A673 (cell line): ENCODE measurements around the gene HMGN4. TPM values are rescaled to one million over a fixed set of nuclear protein-coding genes. Genes with fewer than 3 reads are reported as not detected.

Source experiments
- BruUV-seq: library from RNA; stranded (reverse); fragments of 400-500 nt; replicated peaks from 2 replicates; lab custom pipeline; 2021; lab: Mats Ljungman, UMichigan
- CTCF ChIA-PET: fragments of 300-600 bp; sonication (Branson Sonifier 250); formaldehyde crosslinking; loops from one replicate; lab custom pipeline; 2022; ENCODE audit warnings: antibody characterized with exemption; lab: Charles Lee
- POLR2A ChIA-PET: fragments of 300-600 bp; sonication (Branson Sonifier 250); formaldehyde crosslinking; loops from one replicate; lab custom pipeline; 2022; ENCODE audit warnings: antibody characterized with exemption; ENCODE audit not compliant: low non-redundant PET; lab: Charles Lee
- DNase-seq: peaks from one replicate; pipeline ENCODE4 v3.0.0-alpha.2; 2015; ENCODE audit warnings: low spot score
- H3K27ac ChIP-seq: fragments of 200-600 bp; sonication (generic); 2 replicates; pipeline ENCODE4 v1.5.1; 2016; ENCODE audit warnings: mixed run types, low read depth, mild to moderate bottlenecking, mixed read lengths, antibody characterized with exemption, low read length; ENCODE audit not compliant: poor library complexity, severe bottlenecking
- H3K27me3 ChIP-seq: fragments of 200-600 bp; sonication (generic); replicated peaks from 2 replicates; pipeline ENCODE4 v1.6.1; 2017; ENCODE audit warnings: mixed run types, low read depth, mild to moderate bottlenecking, mixed read lengths, antibody characterized with exemption, low read length; ENCODE audit not compliant: insufficient read depth, poor library complexity
- H3K36me3 ChIP-seq: fragments of 200-600 bp; sonication (generic); 2 replicates; pipeline ENCODE4 v1.6.1; 2016; ENCODE audit warnings: mixed run types, mild to moderate bottlenecking, mixed read lengths, antibody characterized with exemption, low read length; ENCODE audit not compliant: insufficient read depth, poor library complexity, severe bottlenecking
- H3K4me1 ChIP-seq: fragments of 200-600 bp; sonication (generic); 2 replicates; pipeline ENCODE4 v1.6.1; 2017; ENCODE audit warnings: mixed run types, mild to moderate bottlenecking, mixed read lengths, antibody characterized with exemption, low read length; ENCODE audit not compliant: insufficient read depth, poor library complexity, severe bottlenecking
- H3K4me3 ChIP-seq: fragments of 200-600 bp; sonication (generic); 2 replicates; pipeline ENCODE4 v1.5.1; 2016; ENCODE audit warnings: low read depth, mixed run types, mild to moderate bottlenecking, mixed read lengths, low read length; ENCODE audit not compliant: poor library complexity, severe bottlenecking
- H3K9me3 ChIP-seq: fragments of 200-600 bp; sonication (generic); 2 replicates; pipeline ENCODE4 v1.6.1; 2016; ENCODE audit warnings: mixed run types, low read depth, mild to moderate bottlenecking, mixed read lengths, antibody characterized with exemption, low read length; ENCODE audit not compliant: poor library complexity, severe bottlenecking
- EZH2 ChIP-seq: fragments of 200-600 bp; sonication (generic); IDR thresholded peaks from 2 replicates; pipeline ENCODE4 v1.6.1; 2017; ENCODE audit warnings: borderline replicate concordance, low read depth, mild to moderate bottlenecking, mixed read lengths, antibody characterized with exemption, low read length; ENCODE audit not compliant: poor library complexity, severe bottlenecking
- intact Hi-C: fragments of 100-400 bp; cut with micrococcal nuclease; formaldehyde crosslinking; loops from one replicate; pipeline ENCODE4 v1.10.0; 2022; ENCODE audit not compliant: unreplicated experiment
- total RNA-seq: library from RNA; stranded (reverse); gene quantifications from 2 replicates; pipeline ENCODE4 v1.2.3, GENCODE V29; 2021
- TF ChIP-seq, protein P1 (sequence below): fragments of 300-800, 200-600 bp; sonication (generic); conservative IDR thresholded peaks from 2 replicates; pipeline ENCODE4 v1.5.1; 2017; ENCODE audit warnings: low read depth, mild to moderate bottlenecking, antibody characterized with exemption, low read length, moderate library complexity, mixed read lengths

Gene HMGN4
- total RNA-seq, 1 experiment from 2014 or later: 58.6 TPM

DNA sequence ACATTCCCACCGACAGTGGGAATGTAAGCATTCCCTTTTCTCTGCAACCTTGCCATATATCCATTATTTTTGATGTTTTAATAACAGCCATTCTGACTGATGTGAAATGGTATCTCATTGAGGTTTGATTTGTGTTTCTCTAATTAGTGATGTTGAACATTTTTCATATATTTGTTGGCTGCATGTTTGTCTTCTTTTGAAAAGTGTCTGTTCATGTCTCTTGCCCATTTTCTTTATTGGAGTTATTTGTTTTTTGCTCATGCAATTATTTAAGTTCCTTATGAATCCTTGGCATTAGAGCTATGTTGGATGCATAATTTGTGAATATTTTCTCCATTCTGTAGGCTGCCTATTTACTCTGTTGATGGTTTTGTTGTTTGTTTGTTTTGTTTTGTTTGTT is 40.6 kb downstream of the HMGN4 start:
- Histone ChIP-seq H3K36me3 (no peaks in the 10 kb centered on the region), H3K4me1 (peaks cover 5% of the 10 kb centered on the region), H3K9me3 (peaks cover 4% of the 10 kb centered on the region), H3K27me3 (no peaks in the 10 kb centered on the region), H3K27ac (no peak overlapping the region), H3K4me3 (no peak overlapping the region)
- intact Hi-C loops: no loop called here
- POLR2A ChIA-PET: no interaction called here
- TF ChIP-seq, protein P1, sequence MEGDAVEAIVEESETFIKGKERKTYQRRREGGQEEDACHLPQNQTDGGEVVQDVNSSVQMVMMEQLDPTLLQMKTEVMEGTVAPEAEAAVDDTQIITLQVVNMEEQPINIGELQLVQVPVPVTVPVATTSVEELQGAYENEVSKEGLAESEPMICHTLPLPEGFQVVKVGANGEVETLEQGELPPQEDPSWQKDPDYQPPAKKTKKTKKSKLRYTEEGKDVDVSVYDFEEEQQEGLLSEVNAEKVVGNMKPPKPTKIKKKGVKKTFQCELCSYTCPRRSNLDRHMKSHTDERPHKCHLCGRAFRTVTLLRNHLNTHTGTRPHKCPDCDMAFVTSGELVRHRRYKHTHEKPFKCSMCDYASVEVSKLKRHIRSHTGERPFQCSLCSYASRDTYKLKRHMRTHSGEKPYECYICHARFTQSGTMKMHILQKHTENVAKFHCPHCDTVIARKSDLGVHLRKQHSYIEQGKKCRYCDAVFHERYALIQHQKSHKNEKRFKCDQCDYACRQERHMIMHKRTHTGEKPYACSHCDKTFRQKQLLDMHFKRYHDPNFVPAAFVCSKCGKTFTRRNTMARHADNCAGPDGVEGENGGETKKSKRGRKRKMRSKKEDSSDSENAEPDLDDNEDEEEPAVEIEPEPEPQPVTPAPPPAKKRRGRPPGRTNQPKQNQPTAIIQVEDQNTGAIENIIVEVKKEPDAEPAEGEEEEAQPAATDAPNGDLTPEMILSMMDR: no peak
- TF ChIP-seq EZH2: no peak
- BruUV-seq: no TSS peak
- CTCF ChIA-PET: no interaction called here
- no peak for DNase-seq

DNA sequence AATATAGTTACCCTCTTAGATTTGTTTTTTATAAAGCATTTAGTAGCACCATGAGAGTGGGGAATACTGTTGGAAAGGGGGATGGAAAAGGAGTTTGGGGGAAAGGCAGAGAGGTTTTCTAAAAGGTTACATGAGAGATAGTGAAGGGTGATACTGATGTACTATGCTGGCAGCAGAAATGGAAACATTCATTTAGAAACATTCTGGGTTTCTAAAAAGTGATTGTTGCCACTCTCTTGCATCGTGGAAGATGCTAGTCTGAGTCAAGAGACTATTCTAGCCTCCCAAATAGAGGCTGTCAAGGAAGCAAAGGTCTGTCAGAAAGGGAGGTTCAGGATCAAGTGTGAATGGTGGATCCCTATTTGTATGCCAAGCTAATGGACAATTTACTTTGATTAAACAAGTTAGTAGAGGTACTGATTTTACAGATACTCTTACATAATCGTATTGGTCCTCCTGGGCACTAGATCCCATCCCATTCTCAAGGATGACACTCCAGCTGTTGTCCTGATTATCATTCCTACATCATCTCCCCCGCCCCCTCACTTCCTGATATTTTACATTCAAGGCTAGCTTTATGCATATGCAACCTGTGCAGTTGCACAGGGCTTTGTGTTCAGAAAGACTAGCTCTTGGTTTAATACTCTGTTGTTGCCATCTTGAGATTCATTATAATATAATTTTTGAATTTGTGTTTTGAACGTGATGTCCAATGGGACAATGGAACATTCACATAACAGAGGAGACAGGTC is 43.2 kb downstream of the HMGN4 start:
- ChIA-PET POLR2A (no interaction called here), CTCF (interaction anchor here (0.6 to 1.7 kb wide), 2 partner anchors 13 to 14 kb away, joined by 4 to 14 read pairs; no protein-coding TSS in a partner anchor)
- peaks cover 4% of the 10 kb centered on the region for H3K9me3 ChIP-seq
- no peaks in the 10 kb centered on the region for H3K27me3 ChIP-seq
- no peak overlapping the region for H3K4me3 ChIP-seq
- no TSS peak for BruUV-seq
- no peak for TF ChIP-seq EZH2
- TF ChIP-seq, protein P1: no peak
- no peak overlapping the region for H3K27ac ChIP-seq
- peak; percentile 51 for DNase-seq
- H3K36me3 ChIP-seq: no peaks in the 10 kb centered on the region
- peaks cover 5% of the 10 kb centered on the region for H3K4me1 ChIP-seq
- intact Hi-C loops: no loop called here

DNA sequence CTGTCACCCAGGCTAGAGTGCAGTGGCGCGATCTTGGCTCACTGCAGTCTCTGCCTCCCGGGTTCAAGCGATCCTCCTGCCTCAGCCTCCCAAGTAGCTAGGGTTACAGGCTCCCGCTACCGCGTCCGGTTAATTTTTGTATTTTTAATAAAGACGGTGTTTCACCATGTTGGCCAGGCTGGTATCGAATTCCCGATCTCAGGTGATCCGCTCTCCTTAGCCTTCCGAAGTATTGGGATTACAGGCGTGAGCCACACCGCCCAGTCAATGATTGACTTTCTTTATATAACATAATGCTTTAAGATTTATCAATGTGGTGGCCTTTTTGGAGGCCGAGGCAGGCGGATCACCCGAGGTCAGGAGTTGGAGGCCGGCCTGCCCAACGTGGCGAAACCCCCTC is 50.8 kb downstream of the HMGN4 start:
- no TSS peak for BruUV-seq
- DNase-seq: no peak
- Histone ChIP-seq H3K4me1 (no peaks in the 10 kb centered on the region), H3K4me3 (no peak overlapping the region), H3K36me3 (no peaks in the 10 kb centered on the region), H3K27me3 (no peaks in the 10 kb centered on the region), H3K9me3 (no peaks in the 10 kb centered on the region), H3K27ac (no peak overlapping the region)
- TF ChIP-seq, protein P1: no peak
- TF ChIP-seq EZH2: no peak
- ChIA-PET CTCF (no interaction called here), POLR2A (interaction anchor here (0.7 kb wide), 1 partner anchor 389 kb away, joined by 3 read pairs; no protein-coding TSS in a partner anchor)
- intact Hi-C loops: no loop called here
